ENCODE results near the gene LRRC42. TPM values are rescaled to one million over a fixed set of nuclear protein-coding genes. Genes with fewer than 3 reads are reported as not detected.

Gene LRRC42
- total and polyA plus RNA-seq, 7 experiments from 2014 or later: 6.2 to 20.3 (median 7.8) TPM

DNA sequence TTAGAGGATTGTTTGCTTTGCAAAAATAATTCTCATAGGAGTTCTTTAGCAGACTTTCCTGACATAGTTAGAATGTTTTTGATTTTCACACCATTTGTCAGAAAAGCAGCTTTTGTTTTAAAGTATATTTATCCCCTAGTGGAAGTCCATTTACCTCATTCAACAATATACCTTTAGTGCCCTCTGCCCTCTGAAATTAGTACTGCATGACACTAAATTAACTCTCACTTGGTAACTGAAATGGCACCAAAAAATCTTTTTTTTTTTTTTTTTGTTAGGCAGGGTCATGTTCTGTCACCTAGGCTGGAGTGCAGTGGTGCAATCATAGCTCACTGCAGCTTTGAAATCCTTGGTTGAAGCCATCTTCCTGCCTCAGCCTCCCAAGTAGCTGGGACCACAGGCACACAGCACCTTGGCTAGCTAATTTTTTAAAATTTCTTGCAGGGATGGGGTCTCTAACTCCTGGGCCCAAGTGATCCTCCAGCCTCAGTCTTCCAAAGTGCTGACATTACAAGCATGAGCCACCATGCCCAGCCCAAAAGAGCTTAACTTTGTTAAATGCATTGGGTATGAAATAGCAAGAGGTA is 13.6 kb downstream of the LRRC42 start:
- DNase-seq (peak in 7 of 9 donors; percentile 33 to 62 (median 46)), ATAC-seq (peak; percentile 86)
- no peaks in the 10 kb centered on the region for H3K4me1 ChIP-seq (ENCODE audit: control insufficient read depth in 2 of 2, insufficient read depth in 2 of 2, low read length in 2 of 2)
- Mint-ChIP-seq H3K27me3 (no peaks in the 10 kb centered on the region), H3K27ac (no peak overlapping the region), H3K36me3 (peaks cover 7 to 41% (median 14%) of the 10 kb centered on the region in 5 donors), H3K4me3 (no peak overlapping the region), H3K4me1 (peaks cover 4 to 14% (median 5%) of the 10 kb centered on the region in 7 donors), H3K9me3 (no peaks in the 10 kb centered on the region)
- peaks cover 7 to 44% (median 13%) of the 10 kb centered on the region in 3 experiments for H3K36me3 ChIP-seq (ENCODE audit: control insufficient read depth in 2 of 3, insufficient read depth in 3 of 3, low read length in 3 of 3)
- intact Hi-C loops (cut with micrococcal nuclease): loop anchor here (1.0 to 5.0 kb wide), 4 partner anchors 13 to 472 kb away; partner anchors contain the start of gene LRRC42 (in 1 of the 2)
- no peak overlapping the region for H3K4me3 ChIP-seq (ENCODE audit: low read length)
- no peak overlapping the region for H3K27ac ChIP-seq (ENCODE audit: low read depth, low read length)
- ChIA-PET POLR2A (interaction anchor here (0.6 to 2.0 kb wide), 4 partner anchors 10 to 460 kb away, joined by 4 to 10 read pairs (median 6); partner anchors contain the start of genes IFT25 and LRRC42), CTCF (interaction anchor here (0.6 to 3.7 kb wide), 20 partner anchors 10 to 1241 kb away, joined by 3 to 110 read pairs (median 6); partner anchors contain the start of genes IFT25, LRRC42 and YIPF1)
- no peaks in the 10 kb centered on the region for H3K27me3 ChIP-seq (ENCODE audit: control insufficient read depth in 2 of 2, insufficient read depth in 2 of 2, low read length in 2 of 2)
- no peaks in the 10 kb centered on the region for H3K9me3 ChIP-seq (ENCODE audit: control insufficient read depth in 2 of 3, low read length in 3 of 3)

DNA sequence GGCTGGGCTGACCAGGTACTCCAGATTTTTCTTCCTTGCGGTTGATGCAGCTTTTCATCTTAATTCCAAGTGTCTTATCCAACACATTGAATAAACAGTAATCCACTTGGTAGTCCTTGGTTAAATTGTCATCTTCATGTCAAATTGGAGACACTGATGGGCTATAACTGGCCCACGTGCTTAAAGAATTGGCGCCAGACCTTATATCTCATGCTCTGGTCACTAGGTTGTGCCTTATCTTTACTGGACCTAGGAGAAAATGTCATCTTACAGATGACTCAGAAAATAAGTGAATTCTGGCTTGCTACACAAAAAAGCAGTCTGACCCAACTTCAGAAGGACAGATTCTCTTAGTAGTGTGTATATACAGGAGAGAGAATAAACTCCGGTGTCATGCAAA is 16.2 kb downstream of the LRRC42 start:
- H3K9me3 ChIP-seq (ENCODE audit: control insufficient read depth in 2 of 3, low read length in 3 of 3): no peaks in the 10 kb centered on the region
- intact Hi-C loops (cut with micrococcal nuclease): no loop called here
- no peak overlapping the region for H3K4me3 Mint-ChIP-seq
- H3K4me1 Mint-ChIP-seq: peaks cover under 1 to 4% (median 2%) of the 10 kb centered on the region in 7 donors
- no peak for ATAC-seq
- no peaks in the 10 kb centered on the region for H3K4me1 ChIP-seq (ENCODE audit: control insufficient read depth in 2 of 2, insufficient read depth in 2 of 2, low read length in 2 of 2)
- no peak overlapping the region for H3K4me3 ChIP-seq (ENCODE audit: low read length)
- H3K36me3 Mint-ChIP-seq: peaks cover 7 to 44% (median 18%) of the 10 kb centered on the region in 5 donors
- H3K27ac ChIP-seq (ENCODE audit: low read depth, low read length): no peak overlapping the region
- DNase-seq: no peak
- H3K27me3 Mint-ChIP-seq: no peaks in the 10 kb centered on the region
- peaks cover 7 to 44% (median 13%) of the 10 kb centered on the region in 3 experiments for H3K36me3 ChIP-seq (ENCODE audit: control insufficient read depth in 2 of 3, insufficient read depth in 3 of 3, low read length in 3 of 3)
- CTCF ChIA-PET: interaction anchor here (1.0 to 2.0 kb wide), 2 partner anchors 102 to 104 kb away, joined by 4 to 10 read pairs; no protein-coding TSS in a partner anchor
- no peaks in the 10 kb centered on the region for H3K9me3 Mint-ChIP-seq
- no peak overlapping the region for H3K27ac Mint-ChIP-seq
- no peaks in the 10 kb centered on the region for H3K27me3 ChIP-seq (ENCODE audit: control insufficient read depth in 2 of 2, insufficient read depth in 2 of 2, low read length in 2 of 2)
- POLR2A ChIA-PET: interaction anchor here (1.4 kb wide), 1 partner anchor 17 kb away, joined by 4 read pairs; the partner anchor contains the start of gene IFT25

- Mint-ChIP-seq H3K4me3 (no peak overlapping the region), H3K27ac (no peak overlapping the region), H3K27me3 (no peaks in the 10 kb centered on the region), H3K9me3 (no peaks in the 10 kb centered on the region), H3K4me1 (peaks cover 0 to 4% (median 0%) of the 10 kb centered on the region in 7 donors), H3K36me3 (peaks cover 7 to 50% (median 20%) of the 10 kb centered on the region in 5 donors)
- intact Hi-C loops (cut with micrococcal nuclease): no loop called here
- ATAC-seq: no peak
- ChIA-PET POLR2A (interaction anchor here (0.7 kb wide), 1 partner anchor 19 kb away, joined by 4 read pairs; the partner anchor contains the start of gene IFT25), CTCF (interaction anchor here (2.0 kb wide), 1 partner anchor 103 kb away, joined by 10 read pairs; no protein-coding TSS in a partner anchor)
- H3K36me3 ChIP-seq (ENCODE audit: control insufficient read depth in 2 of 3, insufficient read depth in 3 of 3, low read length in 3 of 3): peaks cover 7 to 50% (median 13%) of the 10 kb centered on the region in 3 experiments
- DNase-seq: no peak
- no peak overlapping the region for H3K27ac ChIP-seq (ENCODE audit: low read depth, low read length)
- no peaks in the 10 kb centered on the region for H3K27me3 ChIP-seq (ENCODE audit: control insufficient read depth in 2 of 2, insufficient read depth in 2 of 2, low read length in 2 of 2)
- no peaks in the 10 kb centered on the region for H3K9me3 ChIP-seq (ENCODE audit: control insufficient read depth in 2 of 3, low read length in 3 of 3)
- H3K4me1 ChIP-seq (ENCODE audit: control insufficient read depth in 2 of 2, insufficient read depth in 2 of 2, low read length in 2 of 2): no peaks in the 10 kb centered on the region
- no peak overlapping the region for H3K4me3 ChIP-seq (ENCODE audit: low read length)
Measured at GRCh38 chr1:53963460-53963859, 17.3 kb downstream of the LRRC42 start.

GRCh38 chr1:53964109-53964508 is 18.0 kb downstream of the LRRC42 start:
- Histone ChIP-seq H3K4me3 (ENCODE audit: low read length) (no peak overlapping the region), H3K27me3 (ENCODE audit: control insufficient read depth in 2 of 2, insufficient read depth in 2 of 2, low read length in 2 of 2) (no peaks in the 10 kb centered on the region), H3K36me3 (ENCODE audit: control insufficient read depth in 2 of 3, insufficient read depth in 3 of 3, low read length in 3 of 3) (peaks cover 7 to 53% (median 13%) of the 10 kb centered on the region in 3 experiments), H3K9me3 (ENCODE audit: control insufficient read depth in 2 of 3, low read length in 3 of 3) (no peaks in the 10 kb centered on the region), H3K4me1 (ENCODE audit: control insufficient read depth in 2 of 2, insufficient read depth in 2 of 2, low read length in 2 of 2) (no peaks in the 10 kb centered on the region), H3K27ac (ENCODE audit: low read depth, low read length) (no peak overlapping the region)
- peaks cover 7 to 52% (median 23%) of the 10 kb centered on the region in 5 donors for H3K36me3 Mint-ChIP-seq
- intact Hi-C loops (cut with micrococcal nuclease): no loop called here
- no peak for DNase-seq
- H3K4me3 Mint-ChIP-seq: no peak overlapping the region
- H3K9me3 Mint-ChIP-seq: no peaks in the 10 kb centered on the region
- H3K27ac Mint-ChIP-seq: no peak overlapping the region
- ATAC-seq: no peak
- POLR2A ChIA-PET: interaction anchor here (0.7 kb wide), 1 partner anchor 19 kb away, joined by 4 read pairs; the partner anchor contains the start of gene IFT25
- peaks cover 0 to 4% (median 0%) of the 10 kb centered on the region in 7 donors for H3K4me1 Mint-ChIP-seq
- CTCF ChIA-PET: no interaction called here
- H3K27me3 Mint-ChIP-seq: no peaks in the 10 kb centered on the region

GRCh38 chr1:53966794-53967193 is 20.6 kb downstream of the LRRC42 start:
- no peak overlapping the region for H3K4me3 Mint-ChIP-seq
- H3K27ac Mint-ChIP-seq: peak overlapping the region in 1 of 9 donors; percentile 19
- H3K9me3 Mint-ChIP-seq: no peaks in the 10 kb centered on the region
- DNase-seq (no peak), ATAC-seq (no peak)
- H3K27me3 ChIP-seq (ENCODE audit: control insufficient read depth in 2 of 2, insufficient read depth in 2 of 2, low read length in 2 of 2): no peaks in the 10 kb centered on the region
- ChIA-PET POLR2A (no interaction called here), CTCF (no interaction called here)
- peaks cover 10 to 56% (median 22%) of the 10 kb centered on the region in 5 donors for H3K36me3 Mint-ChIP-seq
- H3K4me1 ChIP-seq (ENCODE audit: control insufficient read depth in 2 of 2, insufficient read depth in 2 of 2, low read length in 2 of 2): no peaks in the 10 kb centered on the region
- H3K27ac ChIP-seq (ENCODE audit: low read depth, low read length): no peak overlapping the region
- H3K9me3 ChIP-seq (ENCODE audit: control insufficient read depth in 2 of 3, low read length in 3 of 3): no peaks in the 10 kb centered on the region
- peaks cover 0 to 4% (median 0%) of the 10 kb centered on the region in 7 donors for H3K4me1 Mint-ChIP-seq
- H3K36me3 ChIP-seq (ENCODE audit: control insufficient read depth in 2 of 3, insufficient read depth in 3 of 3, low read length in 3 of 3): peaks cover 7 to 42% (median 13%) of the 10 kb centered on the region in 3 experiments
- H3K4me3 ChIP-seq (ENCODE audit: low read length): no peak overlapping the region
- intact Hi-C loops (cut with micrococcal nuclease): no loop called here
- H3K27me3 Mint-ChIP-seq: no peaks in the 10 kb centered on the region

- Mint-ChIP-seq H3K4me1 (peaks cover 0 to 4% (median 0%) of the 10 kb centered on the region in 7 donors), H3K27ac (peak overlapping the region in 1 of 9 donors; percentile 9), H3K9me3 (no peaks in the 10 kb centered on the region), H3K4me3 (no peak overlapping the region), H3K27me3 (no peaks in the 10 kb centered on the region), H3K36me3 (peaks cover 10 to 50% (median 21%) of the 10 kb centered on the region in 5 donors)
- Histone ChIP-seq H3K27me3 (ENCODE audit: control insufficient read depth in 2 of 2, insufficient read depth in 2 of 2, low read length in 2 of 2) (no peaks in the 10 kb centered on the region), H3K36me3 (ENCODE audit: control insufficient read depth in 2 of 3, insufficient read depth in 3 of 3, low read length in 3 of 3) (peaks cover 3 to 34% (median 6%) of the 10 kb centered on the region in 3 experiments), H3K9me3 (ENCODE audit: control insufficient read depth in 2 of 3, low read length in 3 of 3) (no peaks in the 10 kb centered on the region), H3K4me3 (ENCODE audit: low read length) (no peak overlapping the region), H3K4me1 (ENCODE audit: control insufficient read depth in 2 of 2, insufficient read depth in 2 of 2, low read length in 2 of 2) (no peaks in the 10 kb centered on the region), H3K27ac (ENCODE audit: low read depth, low read length) (no peak overlapping the region)
- ATAC-seq (no peak), DNase-seq (no peak)
- CTCF ChIA-PET: no interaction called here
- POLR2A ChIA-PET: no interaction called here
- intact Hi-C loops (cut with micrococcal nuclease): no loop called here
Measured at GRCh38 chr1:53967409-53968124, 21.4 kb downstream of the LRRC42 start.
